HepG2 (cell line): ENCODE data around the gene SYTL2. TPM values are rescaled to one million over a fixed set of nuclear protein-coding genes. Genes with fewer than 3 reads are reported as not detected.

Experiments
- ARID5B ChIP-seq: IDR thresholded peaks from 2 replicates; pipeline ENCODE4 v1.4.0; 2020; ENCODE audit warnings: mild to moderate bottlenecking, missing genetic modification reagents
- CBX1 ChIP-seq: IDR thresholded peaks from one replicate; pipeline ENCODE4 v1.6.1; 2016; ENCODE audit warnings: antibody characterized with exemption, low read depth
- DRAP1 ChIP-seq: IDR thresholded peaks from 2 replicates; pipeline ENCODE4 v1.6.1; 2016; ENCODE audit warnings: missing genetic modification reagents, missing compliant biosample characterization
- FOXK1 ChIP-seq: sonication (generic); formaldehyde crosslinking; IDR thresholded peaks from 2 replicates; pipeline ENCODE4 v1.4.0; 2020; ENCODE audit warnings: low read depth, missing genetic modification reagents, borderline replicate concordance
- HMG20B ChIP-seq: conservative IDR thresholded peaks from 2 replicates; pipeline ENCODE4 v1.6.1; 2016; ENCODE audit warnings: missing genetic modification reagents, missing compliant biosample characterization
- KLF11 ChIP-seq: IDR thresholded peaks from 2 replicates; pipeline ENCODE4 v1.6.1; 2016; ENCODE audit warnings: missing compliant biosample characterization
- KLF15 ChIP-seq: sonication (generic); formaldehyde crosslinking; IDR thresholded peaks from 2 replicates; pipeline ENCODE4 v1.8.1; 2023; ENCODE audit warnings: borderline replicate concordance, mild to moderate bottlenecking, inconsistent platforms, missing genetic modification reagents, mixed read lengths
- LRRFIP1 ChIP-seq: sonication (generic); formaldehyde crosslinking; conservative IDR thresholded peaks from 2 replicates; pipeline ENCODE4 v1.4.0; 2020; ENCODE audit warnings: missing genetic modification reagents
- ONECUT2 ChIP-seq: sonication (generic); formaldehyde crosslinking; IDR thresholded peaks from 2 replicates; pipeline ENCODE4 v1.4.0; 2020; ENCODE audit warnings: missing genetic modification reagents
- POLR2A ChIP-seq, 2 experiments: IDR thresholded peaks; 2 replicates each; pipeline ENCODE4 v1.6.1; 2011; ENCODE audit warnings: low read depth in 2 of 2, low read length in 2 of 2, mild to moderate bottlenecking in 1 of 2, moderate library complexity in 1 of 2; ENCODE audit not compliant: insufficient read depth in 1 of 2
- PRMT3 ChIP-seq: sonication (generic); formaldehyde crosslinking; IDR thresholded peaks from 2 replicates; pipeline ENCODE4 v1.8.1; 2022; ENCODE audit warnings: low read depth, mild to moderate bottlenecking, moderate library complexity, missing genetic modification reagents, borderline replicate concordance
- RCOR2 ChIP-seq: IDR thresholded peaks from 2 replicates; pipeline ENCODE4 v1.6.1; 2016; ENCODE audit warnings: missing biosample characterization, missing genetic modification reagents
- SAFB2 ChIP-seq: sonication (generic); formaldehyde crosslinking; IDR thresholded peaks from 2 replicates; pipeline ENCODE4 v1.5.1; 2020; ENCODE audit warnings: missing genetic modification reagents, low read depth, mild to moderate bottlenecking, borderline replicate concordance
- SMYD3 ChIP-seq: sonication (generic); formaldehyde crosslinking; IDR thresholded peaks from 2 replicates; pipeline ENCODE4 v1.8.1; 2023; ENCODE audit warnings: mild to moderate bottlenecking, missing genetic modification reagents
- SP140L ChIP-seq: sonication (generic); formaldehyde crosslinking; IDR thresholded peaks from 2 replicates; pipeline ENCODE4 v1.4.0; 2020; ENCODE audit warnings: missing genetic modification reagents, borderline replicate concordance
- SRSF4 ChIP-seq: fragments of 200-400 bp; formaldehyde crosslinking; IDR thresholded peaks from one replicate; pipeline ENCODE4 v1.6.1; 2018; ENCODE audit warnings: mild to moderate bottlenecking, low read depth, low read length, moderate library complexity; ENCODE audit not compliant: poor library complexity, severe bottlenecking
- STAG1 ChIP-seq: sonication (generic); formaldehyde crosslinking; IDR thresholded peaks from 2 replicates; pipeline ENCODE4 v1.4.0; 2020; ENCODE audit warnings: missing genetic modification reagents
- ZFYVE20 ChIP-seq: sonication (generic); formaldehyde crosslinking; IDR thresholded peaks from 2 replicates; pipeline ENCODE4 v1.8.0; 2023; ENCODE audit warnings: low read depth, mild to moderate bottlenecking, moderate library complexity, missing genetic modification reagents, borderline replicate concordance
- ZNF124 ChIP-seq: sonication (generic); formaldehyde crosslinking; IDR thresholded peaks from 2 replicates; pipeline ENCODE4 v1.4.0; 2020; ENCODE audit warnings: missing genetic modification reagents
- ZNF333 ChIP-seq: sonication (generic); formaldehyde crosslinking; IDR thresholded peaks from 2 replicates; pipeline ENCODE4 v1.4.0; 2020; ENCODE audit warnings: mild to moderate bottlenecking, missing genetic modification reagents, borderline replicate concordance
- ZNF446 ChIP-seq: sonication (generic); formaldehyde crosslinking; IDR thresholded peaks from 2 replicates; pipeline ENCODE4 v1.5.0; 2020; ENCODE audit warnings: mild to moderate bottlenecking, missing genetic modification reagents
- ZNF484 ChIP-seq: sonication (generic); formaldehyde crosslinking; IDR thresholded peaks from 2 replicates; pipeline ENCODE4 v1.5.1; 2020; ENCODE audit warnings: mild to moderate bottlenecking, low read depth, missing genetic modification reagents, borderline replicate concordance
- ZNF704 ChIP-seq: sonication (generic); formaldehyde crosslinking; IDR thresholded peaks from 2 replicates; pipeline ENCODE4 v1.8.1; 2023; ENCODE audit warnings: mild to moderate bottlenecking, inconsistent platforms, moderate library complexity, missing genetic modification reagents, borderline replicate concordance
- polyA plus RNA-seq, 8 experiments: library from polyadenylated mRNA; depleted of rRNA in 3 of 8; stranded (reverse) in 7 of 8; unstranded in 1 of 8; fragments of >200 nt; fragmentation: Illumina TruSeq in 4 of 8; extraction: Trizol in 4 of 8; gene quantifications; 2 replicates each; pipeline versions ENCODE4 v1.2.1 to v1.2.3, GENCODE V29; 2011 to 2016; ENCODE audit warnings: low read depth in 4 of 8, missing spikeins in 1 of 8, mixed read lengths in 1 of 8; ENCODE audit not compliant: insufficient read depth in 1 of 8
- total RNA-seq, 5 experiments: library from RNA; depleted of rRNA; stranded (reverse); fragments of >200 nt; fragmentation: Illumina TruSeq; extraction: Trizol; gene quantifications; 2 replicates each; pipeline ENCODE4 v1.2.3, GENCODE V29; 2016; ENCODE audit warnings: low read depth in 1 of 5

The SYTL2 gene
- total and polyA plus RNA-seq, 2 of the 13 experiments (the other 11 are each of a cell fraction or from before 2014, with no cell fraction given): 0.77 to 0.90 TPM

- 0 out of 2 replicates have a peak, but pooled peaks have one; percentile 32 for TF ChIP-seq ZNF124 (CRISPR knock-in tag)
- peak; percentile 49; the same call in 1 of the 2 replicates for TF ChIP-seq ARID5B
- TF ChIP-seq LRRFIP1 (CRISPR knock-in tag): no peak
- TF ChIP-seq DRAP1 (CRISPR knock-in tag): peak; percentile 89
- TF ChIP-seq ZNF484 (CRISPR knock-in tag): no peak
- TF ChIP-seq KLF15 (CRISPR knock-in tag): no peak
- TF ChIP-seq PRMT3 (CRISPR knock-in tag): 0 out of 2 replicates have a peak, but pooled peaks have one; percentile 45
- TF ChIP-seq SMYD3: no peak
- TF ChIP-seq RCOR2 (CRISPR knock-in tag): no peak
- no peak for TF ChIP-seq SRSF4
- TF ChIP-seq HMG20B: no peak
- TF ChIP-seq KLF11 (CRISPR knock-in tag): peak; percentile 81; the same call in 1 of the 2 replicates
- TF ChIP-seq SAFB2 (CRISPR knock-in tag): no peak
- no peak for TF ChIP-seq SP140L (CRISPR knock-in tag)
- TF ChIP-seq FOXK1 (CRISPR knock-in tag): no peak
- no peak for TF ChIP-seq ZNF704 (CRISPR knock-in tag)
- TF ChIP-seq STAG1: no peak
- no peak for TF ChIP-seq ZFYVE20
- TF ChIP-seq ZNF333: no peak
- TF ChIP-seq ONECUT2 (CRISPR knock-in tag): peak; percentile 5; the same call in 1 of the 2 replicates
- TF ChIP-seq CBX1: no peak
- no peak for TF ChIP-seq ZNF446
- TF ChIP-seq POLR2A (IDR thresholded peaks at IDR 0.05; ENCODE audit: insufficient read depth in 1 of 2, low read depth in 2 of 2, low read length in 2 of 2): peak; percentile 90
Observed at GRCh38 chr11:85647604-85648299, 163.2 kb downstream of the SYTL2 start, which contains the start of gene TMEM126A (continued).
